ENCODE measurements around the gene CDK18. TPM values are rescaled to one million over a fixed set of nuclear protein-coding genes. Genes with fewer than 3 reads are reported as not detected.

Gene CDK18
- total RNA-seq, 1 donor from 2014 or later = 17.8 TPM

- FAIRE-seq = no peak
These were observed 29.9 kb upstream of the CDK18 start for GRCh38 chr1:205474571-205474970.

GRCh38 chr1:205475855-205476254 is 28.6 kb upstream of the CDK18 start:
- peaks cover 7% of the 10 kb centered on the region for H3K4me1 ChIP-seq (ENCODE audit: insufficient read depth, low read length)
- TF ChIP-seq CTCF (IDR thresholded peaks at IDR 0.05; ENCODE audit: insufficient read depth, low read depth, low read length) (no peak), EZH2 (IDR thresholded peaks at IDR 0.05; ENCODE audit: insufficient read depth, low read length) (no peak)
- H3K4me3 ChIP-seq (ENCODE audit: insufficient read depth, low read depth, low read length) = no peak overlapping the region
- peaks cover 4% of the 10 kb centered on the region for H3K9me3 ChIP-seq (ENCODE audit: insufficient read depth, low read depth, low read length)
- no peaks in the 10 kb centered on the region for H3K4me1 Mint-ChIP-seq (ENCODE audit: low read depth, unreplicated experiment)
- no peaks in the 10 kb centered on the region for H4K20me1 ChIP-seq (ENCODE audit: insufficient read depth, low read length)
- H3K9ac ChIP-seq (ENCODE audit: low read length) = no peak overlapping the region
- H3K4me2 ChIP-seq (ENCODE audit: low read length) = no peak overlapping the region
- no peak overlapping the region for H3K27ac ChIP-seq (ENCODE audit: low read depth, low read length)
- FAIRE-seq = no peak
- no peaks in the 10 kb centered on the region for H3K36me3 ChIP-seq (ENCODE audit: insufficient read depth, low read length)
- peaks cover 16% of the 10 kb centered on the region for H3K27me3 ChIP-seq (ENCODE audit: insufficient read depth, low read length)
- peaks cover 44% of the 10 kb centered on the region for H3K27me3 Mint-ChIP-seq (ENCODE audit: low read depth, unreplicated experiment)
- no peak overlapping the region for H3K27ac Mint-ChIP-seq (ENCODE audit: unreplicated experiment)
- H3K4me3 Mint-ChIP-seq (ENCODE audit: unreplicated experiment) = no peak overlapping the region
- DNase-seq (ENCODE audit: low read depth) = no peak
- no peaks in the 10 kb centered on the region for H3K36me3 Mint-ChIP-seq (ENCODE audit: low read depth, unreplicated experiment)
- H2AFZ ChIP-seq (ENCODE audit: low read depth, low read length) = no peak overlapping the region
- H3K79me2 ChIP-seq (ENCODE audit: insufficient read depth, low read length) = no peaks in the 10 kb centered on the region
- peaks cover 8% of the 10 kb centered on the region for H3K9me3 Mint-ChIP-seq (ENCODE audit: unreplicated experiment)

More at GRCh38 chr1:205474571-205474970, 29.9 kb upstream of the CDK18 start:
- H3K4me2 ChIP-seq (ENCODE audit: low read length) = no peak overlapping the region
- no peak overlapping the region for H2AFZ ChIP-seq (ENCODE audit: low read depth, low read length)
- H3K27ac Mint-ChIP-seq (ENCODE audit: unreplicated experiment) = no peak overlapping the region
- H3K36me3 ChIP-seq (ENCODE audit: insufficient read depth, low read length) = no peaks in the 10 kb centered on the region
- no peak overlapping the region for H3K27ac ChIP-seq (ENCODE audit: low read depth, low read length)
- no peaks in the 10 kb centered on the region for H3K36me3 Mint-ChIP-seq (ENCODE audit: low read depth, unreplicated experiment)
- DNase-seq (ENCODE audit: low read depth) = no peak
- no peak overlapping the region for H3K4me3 Mint-ChIP-seq (ENCODE audit: unreplicated experiment)
- H3K79me2 ChIP-seq (ENCODE audit: insufficient read depth, low read length) = no peaks in the 10 kb centered on the region
- H3K4me1 Mint-ChIP-seq (ENCODE audit: low read depth, unreplicated experiment) = no peaks in the 10 kb centered on the region
- no peak overlapping the region for H3K9ac ChIP-seq (ENCODE audit: low read length)
- no peak for TF ChIP-seq EZH2 (IDR thresholded peaks at IDR 0.05; ENCODE audit: insufficient read depth, low read length)
- no peak for TF ChIP-seq CTCF (IDR thresholded peaks at IDR 0.05; ENCODE audit: insufficient read depth, low read depth, low read length)
- H4K20me1 ChIP-seq (ENCODE audit: insufficient read depth, low read length) = no peaks in the 10 kb centered on the region
- H3K9me3 Mint-ChIP-seq (ENCODE audit: unreplicated experiment) = peaks cover 8% of the 10 kb centered on the region
- peaks cover 10% of the 10 kb centered on the region for H3K27me3 ChIP-seq (ENCODE audit: insufficient read depth, low read length)
- H3K4me1 ChIP-seq (ENCODE audit: insufficient read depth, low read length) = peaks cover 7% of the 10 kb centered on the region
- H3K4me3 ChIP-seq (ENCODE audit: insufficient read depth, low read depth, low read length) = no peak overlapping the region
- peaks cover 4% of the 10 kb centered on the region for H3K9me3 ChIP-seq (ENCODE audit: insufficient read depth, low read depth, low read length)
- H3K27me3 Mint-ChIP-seq (ENCODE audit: low read depth, unreplicated experiment) = peaks cover 41% of the 10 kb centered on the region

- H3K4me1 ChIP-seq (ENCODE audit: insufficient read depth, low read length) = peaks cover 11% of the 10 kb centered on the region
- no peak overlapping the region for H3K27ac ChIP-seq (ENCODE audit: low read depth, low read length)
- FAIRE-seq (peak; percentile 29), DNase-seq (ENCODE audit: low read depth) (no peak)
- Mint-ChIP-seq H3K4me1 (ENCODE audit: low read depth, unreplicated experiment) (no peaks in the 10 kb centered on the region), H3K9me3 (ENCODE audit: unreplicated experiment) (peaks cover 8% of the 10 kb centered on the region), H3K27me3 (ENCODE audit: low read depth, unreplicated experiment) (peaks cover 48% of the 10 kb centered on the region), H3K4me3 (ENCODE audit: unreplicated experiment) (no peak overlapping the region), H3K27ac (ENCODE audit: unreplicated experiment) (no peak overlapping the region), H3K36me3 (ENCODE audit: low read depth, unreplicated experiment) (no peaks in the 10 kb centered on the region)
- no peaks in the 10 kb centered on the region for H3K79me2 ChIP-seq (ENCODE audit: insufficient read depth, low read length)
- H2AFZ ChIP-seq (ENCODE audit: low read depth, low read length) = no peak overlapping the region
- H3K9ac ChIP-seq (ENCODE audit: low read length) = no peak overlapping the region
- no peak overlapping the region for H3K4me2 ChIP-seq (ENCODE audit: low read length)
- H4K20me1 ChIP-seq (ENCODE audit: insufficient read depth, low read length) = no peaks in the 10 kb centered on the region
- no peaks in the 10 kb centered on the region for H3K36me3 ChIP-seq (ENCODE audit: insufficient read depth, low read length)
- H3K27me3 ChIP-seq (ENCODE audit: insufficient read depth, low read length) = peaks cover 20% of the 10 kb centered on the region
- peaks cover 4% of the 10 kb centered on the region for H3K9me3 ChIP-seq (ENCODE audit: insufficient read depth, low read depth, low read length)
- H3K4me3 ChIP-seq (ENCODE audit: insufficient read depth, low read depth, low read length) = no peak overlapping the region
- no peak for TF ChIP-seq EZH2 (IDR thresholded peaks at IDR 0.05; ENCODE audit: insufficient read depth, low read length)
- no peak for TF ChIP-seq CTCF (IDR thresholded peaks at IDR 0.05; ENCODE audit: insufficient read depth, low read depth, low read length)
These were observed 27.8 kb upstream of the CDK18 start for GRCh38 chr1:205476648-205477047.

Data from astrocyte (in vitro differentiated cells and primary cell).